Measurements from ENCODE around the gene KSR2. TPM values are rescaled to one million over a fixed set of nuclear protein-coding genes. Genes with fewer than 3 reads are reported as not detected.

Gene KSR2
- total and polyA plus RNA-seq, 2 of the 4 experiments (the other 2 are of a cell fraction) = not detected

DNA sequence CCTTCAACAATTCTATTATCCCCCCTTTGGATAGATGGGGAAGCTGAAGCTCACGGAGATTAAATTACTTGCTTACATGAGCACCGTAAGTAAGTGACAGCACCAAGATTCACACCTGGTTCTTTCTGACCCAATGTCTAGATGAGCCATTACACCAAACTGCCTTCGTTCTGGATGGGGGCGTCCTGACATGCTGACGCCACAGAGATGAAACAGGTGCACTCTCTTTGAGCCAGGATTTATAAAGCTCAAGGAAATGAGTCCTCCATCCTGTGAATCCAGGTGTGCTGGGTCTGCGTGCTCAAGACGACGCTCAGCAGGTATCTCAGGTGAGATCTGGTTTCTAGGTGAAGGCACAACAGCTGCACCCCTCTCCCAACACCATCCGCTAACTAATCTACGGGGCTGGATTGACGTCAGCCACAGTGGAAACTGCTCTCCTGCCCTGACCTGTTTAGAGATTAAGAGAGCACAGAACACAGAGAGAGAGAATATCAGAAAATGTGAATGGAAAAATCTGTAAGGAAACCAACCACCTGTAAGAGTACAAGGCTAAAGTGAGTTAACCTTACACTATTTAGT, 61.6 kb downstream of the KSR2 start:
- H3K14ac ChIP-seq (replicated peaks; ENCODE audit: low read depth, low read length) = no peak overlapping the region
- H3K9ac ChIP-seq (ENCODE audit: low read depth, low read length) = no peak overlapping the region
- no peak overlapping the region for H3K4me2 ChIP-seq (ENCODE audit: low read depth, low read length)
- H2BK15ac ChIP-seq (ENCODE audit: low read depth, low read length) = no peak overlapping the region
- dilution Hi-C loops (cut with HindIII; ENCODE audit: low sequenced_read_pairs, unreplicated experiment) = no loop called here
- ATAC-seq (ENCODE audit: low read depth) (no peak), DNase-seq (no peak)
- H3K9me1 ChIP-seq (ENCODE audit: insufficient read depth, low read length) = no peaks in the 10 kb centered on the region
- no peak overlapping the region for H3K23ac ChIP-seq (ENCODE audit: low read depth, low read length)
- H2BK120ac ChIP-seq (ENCODE audit: low read depth, low read length) = no peak overlapping the region
- BruUV-seq (replicated peaks) = no TSS peak
- intact Hi-C loops (cut with micrococcal nuclease) = no loop called here
- in situ Hi-C loops (cut with MboI; ENCODE audit: low sequenced_read_pairs) = no loop called here
- no peak overlapping the region for H4K91ac ChIP-seq (ENCODE audit: insufficient read depth, low read depth, low read length)
- no peak overlapping the region for H3K18ac ChIP-seq (ENCODE audit: low read depth, low read length)
- no peak overlapping the region for H3K4ac ChIP-seq (ENCODE audit: low read depth, low read length)
- no peak overlapping the region for H4K8ac ChIP-seq (ENCODE audit: low read depth in 2 of 2, low read length in 2 of 2)
- H2AK5ac ChIP-seq (ENCODE audit: low read depth, low read length) = no peak overlapping the region
- no peaks in the 10 kb centered on the region for H4K20me1 ChIP-seq (ENCODE audit: insufficient read depth, low read length)
- H3K36me3 ChIP-seq (ENCODE audit: control insufficient read depth, insufficient read depth, low read length) = no peaks in the 10 kb centered on the region
- H4K5ac ChIP-seq (ENCODE audit: low read depth, low read length) = no peak overlapping the region
- H2BK5ac ChIP-seq (ENCODE audit: low read depth, low read length, poor library complexity, severe bottlenecking) = no peak overlapping the region
- H2BK20ac ChIP-seq (ENCODE audit: low read depth, low read length) = no peak overlapping the region
- no peak overlapping the region for H2AK9ac ChIP-seq (replicated peaks; ENCODE audit: low read depth, low read length, poor library complexity)
- no peak overlapping the region for H3K4me3 ChIP-seq (ENCODE audit: insufficient read depth, low read depth, low read length)
- TF ChIP-seq FOS (IDR thresholded peaks at IDR 0.05; ENCODE audit: low read depth, low read length) (no peak), CEBPB (IDR thresholded peaks at IDR 0.05; ENCODE audit: low read depth, low read length) (no peak), USF2 (IDR thresholded peaks at IDR 0.05; ENCODE audit: low read depth, low read length) (no peak)
- no peaks in the 10 kb centered on the region for H3K79me1 ChIP-seq (ENCODE audit: low read depth in 1 of 2, low read length in 2 of 2)
- no peak overlapping the region for H3K27ac ChIP-seq (ENCODE audit: insufficient read depth, low read length)
- CTCF ChIA-PET = no interaction called here
- peaks cover 6% of the 10 kb centered on the region for H3K9me3 ChIP-seq (ENCODE audit: control insufficient read depth, insufficient read depth, low read length)
- POLR2A ChIA-PET (ENCODE audit: unreplicated experiment) = no interaction called here
- H3K27me3 ChIP-seq (ENCODE audit: control insufficient read depth, insufficient read depth, low read length) = no peaks in the 10 kb centered on the region
- no peak overlapping the region for H2AFZ ChIP-seq (replicated peaks; ENCODE audit: low read length, poor library complexity)
- 17% methylated on average over 2 of the region's 11 CpGs; no CpG with 5 or more reads in 1 of the 2 experiments for WGBS, 2 experiments (ENCODE audit: extremely low coverage in 2 of 2, insufficient read length in 1 of 2)
- H3K4me1 ChIP-seq (ENCODE audit: control insufficient read depth, insufficient read depth, low read length) = no peaks in the 10 kb centered on the region
- no peak overlapping the region for H3K56ac ChIP-seq (ENCODE audit: extremely low read depth, insufficient read depth, low read length)

Data from IMR-90 (cell line).